Measurements from ENCODE around the gene EML6.

EML6 gene

GRCh38 chr2:54891909-54892308, 168.4 kb downstream of the EML6 start:
- TF ChIP-seq CTCF (conservative IDR thresholded peaks at IDR 0.05): no peak
- no peak overlapping the region for H3K27ac ChIP-seq

DNA sequence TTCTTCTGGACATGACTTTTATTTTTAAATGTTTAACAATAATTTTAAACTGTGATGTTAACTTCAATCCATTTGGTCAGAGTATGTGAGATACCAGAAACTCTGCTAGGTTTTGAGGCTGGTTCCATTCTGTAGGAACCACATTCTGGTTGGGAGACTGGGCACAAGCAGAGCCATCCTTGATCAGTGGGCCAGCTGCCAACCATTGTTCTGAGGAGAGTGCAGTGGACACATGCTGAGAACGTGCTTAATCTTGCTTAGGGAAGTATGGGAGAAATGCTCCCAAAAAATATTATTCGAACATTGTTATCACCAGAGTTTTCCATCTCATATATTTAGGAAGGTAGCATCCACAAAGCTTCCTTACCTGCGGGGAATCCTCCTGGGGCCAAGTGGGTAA, 171.0 kb downstream of the EML6 start:
- no peak for TF ChIP-seq CTCF (conservative IDR thresholded peaks at IDR 0.05)
- no peak overlapping the region for H3K27ac ChIP-seq

DNA sequence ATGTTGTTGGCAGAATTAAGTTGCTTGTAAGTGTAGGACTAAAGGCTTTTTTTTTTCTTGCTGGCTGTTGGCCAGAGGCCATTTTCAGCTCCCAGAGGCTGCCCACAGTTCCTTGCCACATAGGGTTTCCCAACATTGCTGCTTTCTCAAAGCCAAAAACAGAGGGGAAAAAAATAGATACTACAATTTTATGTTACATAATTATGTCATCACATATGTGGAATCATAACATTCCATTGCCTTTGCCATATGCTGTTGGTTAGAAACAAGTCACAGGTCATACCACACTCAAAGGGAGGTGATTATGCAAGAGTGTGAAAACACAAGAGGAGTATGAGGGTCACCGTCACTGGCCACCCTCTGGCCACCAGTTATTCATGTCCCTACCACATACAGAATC, 172.3 kb downstream of the EML6 start:
- no peak overlapping the region for H3K27ac ChIP-seq
- TF ChIP-seq CTCF (conservative IDR thresholded peaks at IDR 0.05): no peak

DNA sequence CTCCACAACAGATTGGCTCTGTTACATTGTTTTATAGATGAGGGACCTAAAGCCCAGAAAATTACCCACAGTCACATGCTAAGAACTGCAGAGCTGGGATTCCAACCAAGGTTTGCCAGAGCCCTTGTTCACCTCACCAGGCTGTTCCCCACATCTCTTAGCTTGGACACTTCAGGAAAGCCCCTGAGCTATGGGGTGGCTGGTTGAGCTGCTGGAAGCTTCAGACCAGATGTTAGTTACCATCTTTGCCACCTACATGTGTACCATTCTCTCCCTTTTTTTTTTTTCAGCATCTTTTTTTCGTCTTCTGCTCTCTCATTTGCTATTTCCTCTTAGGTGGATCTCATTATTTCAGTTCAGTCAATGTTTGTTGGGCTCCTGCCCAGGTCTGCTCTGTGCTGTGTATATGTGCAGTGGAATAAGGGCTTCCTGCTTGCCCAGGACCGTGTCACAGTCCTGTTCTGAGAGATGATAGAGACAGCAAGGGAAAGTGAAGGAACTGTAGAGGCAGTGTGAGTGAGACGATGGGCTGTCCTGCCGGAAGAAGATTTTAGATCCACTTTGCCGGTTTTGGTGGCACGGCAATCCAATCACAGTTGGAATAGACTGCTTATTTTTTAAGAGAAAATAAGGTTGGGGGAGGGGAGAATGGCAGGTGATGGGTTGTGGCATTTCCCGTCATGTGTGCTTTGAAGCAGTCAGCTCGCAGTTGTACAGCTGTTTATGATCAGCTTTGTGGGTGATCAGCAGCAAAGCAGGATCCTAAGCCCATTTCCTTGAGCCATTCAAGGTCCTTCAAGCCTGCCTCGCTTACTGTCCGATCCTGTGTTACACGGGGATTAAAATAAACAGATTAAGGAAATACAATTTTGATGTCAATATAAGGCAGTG, 174.2 kb downstream of the EML6 start:
- no peak overlapping the region; the same call in 1 of the 2 replicates for H3K27ac ChIP-seq
- no peak for TF ChIP-seq CTCF (conservative IDR thresholded peaks at IDR 0.05)

DNA sequence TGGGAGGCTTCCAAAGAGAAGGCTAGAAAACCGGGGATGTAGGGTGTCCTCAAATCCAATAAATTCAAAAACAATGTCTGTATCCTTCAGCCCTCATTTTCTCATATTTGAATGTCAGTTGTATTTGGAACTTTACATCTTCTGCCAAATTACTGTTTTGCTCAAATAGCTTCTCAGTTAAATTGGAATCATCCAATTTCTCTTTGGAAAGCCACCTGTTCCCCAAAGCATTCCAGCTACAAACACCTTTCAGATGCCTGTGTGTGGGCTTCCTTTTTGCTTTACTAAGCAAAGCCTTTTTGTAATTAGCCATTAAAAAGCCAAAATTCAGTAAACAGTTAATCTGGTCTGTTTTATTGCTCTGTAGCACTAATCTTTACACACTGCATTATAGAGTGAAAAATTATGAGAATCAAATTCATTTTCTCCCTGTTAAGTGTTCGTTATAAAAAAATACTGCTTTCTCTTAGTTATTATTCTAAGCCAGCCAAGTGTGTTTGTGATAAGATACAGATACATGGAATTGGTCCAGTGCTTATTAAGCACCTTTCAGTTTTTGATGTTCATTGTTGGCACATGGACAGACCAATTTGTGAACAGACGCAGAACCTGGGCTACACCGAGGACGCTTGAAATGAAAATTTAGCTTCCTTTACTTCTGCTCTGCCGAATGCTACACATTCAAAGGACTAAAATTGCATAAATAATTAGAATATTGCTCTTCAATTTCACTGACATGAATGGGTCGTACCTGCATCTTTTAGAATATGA, 175.2 kb downstream of the EML6 start:
- TF ChIP-seq CTCF (conservative IDR thresholded peaks at IDR 0.05): no peak
- H3K27ac ChIP-seq: peak overlapping the region; percentile 57

DNA sequence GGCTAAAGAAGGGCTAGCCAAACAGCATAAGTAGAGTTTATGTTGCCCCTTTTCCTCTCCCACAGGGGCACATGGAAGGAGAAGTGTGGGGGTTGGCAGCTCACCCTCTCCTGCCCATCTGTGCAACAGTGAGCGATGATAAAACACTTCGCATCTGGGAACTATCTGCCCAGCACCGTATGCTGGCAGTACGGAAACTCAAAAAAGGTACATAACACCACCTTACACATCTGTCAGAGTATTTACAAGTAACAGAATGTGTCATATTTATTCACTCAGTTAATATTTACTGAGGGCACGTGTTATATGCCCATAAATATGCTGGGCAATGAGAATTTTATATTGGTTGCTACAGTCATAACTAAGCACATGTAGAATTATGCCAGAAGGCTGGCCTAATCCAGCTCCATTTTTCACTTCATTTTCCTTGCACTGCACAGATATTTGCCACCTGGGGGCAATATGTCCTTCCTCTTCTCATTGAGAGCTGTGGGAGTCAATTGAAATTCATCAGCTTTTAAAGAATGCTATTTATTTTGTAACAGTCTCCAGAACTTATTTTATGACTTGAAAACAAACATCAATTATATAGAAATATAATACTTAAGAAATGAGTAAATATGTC, 176.2 kb downstream of the EML6 start:
- peak overlapping the region; percentile 57 for H3K27ac ChIP-seq
- peak; percentile 82 for TF ChIP-seq CTCF (conservative IDR thresholded peaks at IDR 0.05)
